Kidney (tissue), 14 donors: ENCODE results near the gene ACBD6. TPM values are rescaled to one million over a fixed set of nuclear protein-coding genes. Genes with fewer than 3 reads are reported as not detected.

ENCODE experiments used
- DNase-seq, 5 donors: peaks; one replicate each; pipeline ENCODE4 v3.0.0-alpha.2; 2013 to 2020
- FAIRE-seq: peaks from 2 replicates; lab custom pipeline; 2012; peaks lifted over from hg19 to GRCh38; lab: Jason Lieb, UNC
- H3K27ac ChIP-seq, 2 donors: one replicate each; pipeline ENCODE4 v1.7.0; 2013; ENCODE audit warnings: low read depth in 2 of 2, low read length in 2 of 2, inconsistent platforms in 1 of 2
- H3K27me3 ChIP-seq: one replicate; pipeline ENCODE4 v1.7.1; 2013; ENCODE audit warnings: low read length, inconsistent platforms; ENCODE audit not compliant: control insufficient read depth, insufficient read depth
- H3K36me3 ChIP-seq, 3 donors: one replicate each; pipeline versions ENCODE4 v1.7.0 to v1.7.1; 2013; ENCODE audit warnings: low read length in 3 of 3, control low read depth in 1 of 3, inconsistent platforms in 1 of 3; ENCODE audit not compliant: insufficient read depth in 3 of 3, control insufficient read depth in 2 of 3
- H3K4me1 ChIP-seq, 3 donors: one replicate each; pipeline versions ENCODE4 v1.7.0 to v1.7.1; 2013; ENCODE audit warnings: low read length in 3 of 3, inconsistent platforms in 1 of 3, low read depth in 1 of 3; ENCODE audit not compliant: control insufficient read depth in 2 of 3, insufficient read depth in 2 of 3
- H3K4me3 ChIP-seq, 3 donors: one replicate each; pipeline versions ENCODE4 v1.7.0 to v1.8.1; 2013; ENCODE audit warnings: low read length in 3 of 3, control low read depth in 1 of 3, inconsistent platforms in 1 of 3
- H3K9ac ChIP-seq, 3 donors: one replicate each; pipeline versions ENCODE4 v1.7.0 to v1.7.1; 2013; ENCODE audit warnings: low read length in 3 of 3, control low read depth in 1 of 3, inconsistent platforms in 1 of 3
- H3K9me3 ChIP-seq, 3 donors: one replicate each; pipeline versions ENCODE4 v1.7.0 to v1.7.1; 2013; ENCODE audit warnings: low read length in 3 of 3, control low read depth in 1 of 3, inconsistent platforms in 1 of 3; ENCODE audit not compliant: control insufficient read depth in 2 of 3, insufficient read depth in 1 of 3
- CTCF ChIP-seq: IDR thresholded peaks from 3 replicates; pipeline ENCODE4 v1.5.1; 2012; ENCODE audit warnings: mild to moderate bottlenecking, moderate library complexity, borderline replicate concordance; ENCODE audit not compliant: insufficient read depth; ENCODE audit errors: extremely low read depth
- intact Hi-C: fragments of 100-400 bp; cut with DNase I; formaldehyde crosslinking; loops from one replicate; pipeline ENCODE4 v1.11.1; 2022
- polyA plus RNA-seq: library from polyadenylated mRNA; stranded (reverse); fragments of 350-450 nt; fragmentation: Illumina TruSeq; extraction: RNeasy Lipid Tissue Mini Kit (QIAGEN cat#74804); gene quantifications from one replicate; pipeline ENCODE4 v1.2.3, GENCODE V29; 2014; ENCODE audit warnings: low read depth, low replicate concordance; ENCODE audit not compliant: insufficient read depth
- total RNA-seq: library from RNA; stranded (reverse); fragmentation: NEBNext Ultra II Directional; extraction: Animal tissue kit (Norgen Biotek cat#: 25700); gene quantifications from one replicate; pipeline ENCODE4 v1.2.1, GENCODE V29; 2021
- donor health status: control.
- donor health status: control.
- donor health status: control.
- donor health status: control.
- donor health status: control.
- donor health status: DM: yes; HTN: yes; CAD: no.
- donor health status: Normal renal cell carcinoma (clear cell type).

The ACBD6 gene
- total and polyA plus RNA-seq, 2 donors from 2014 or later: 30.9 to 36.4 TPM

- Histone ChIP-seq H3K9ac (no peak overlapping the region), H3K4me3 (no peak overlapping the region), H3K27ac (no peak overlapping the region), H3K27me3 (no peaks in the 10 kb centered on the region), H3K4me1 (no peaks in the 10 kb centered on the region), H3K36me3 (no peaks in the 10 kb centered on the region), H3K9me3 (peaks cover 0 to 16% (median 4%) of the 10 kb centered on the region in 3 donors)
- FAIRE-seq (no peak), DNase-seq (no peak)
- intact Hi-C loops: no loop called here
- TF ChIP-seq CTCF: no peak
These were observed 117.2 kb downstream of the ACBD6 start for GRCh38 chr1:180385144-180385543.

- Histone ChIP-seq H3K27me3 (no peaks in the 10 kb centered on the region), H3K9me3 (peaks cover 0 to 21% (median 4%) of the 10 kb centered on the region in 3 donors)
- FAIRE-seq: peak; percentile 23
These were observed 117.9 kb downstream of the ACBD6 start for GRCh38 chr1:180384286-180385005.

DNA sequence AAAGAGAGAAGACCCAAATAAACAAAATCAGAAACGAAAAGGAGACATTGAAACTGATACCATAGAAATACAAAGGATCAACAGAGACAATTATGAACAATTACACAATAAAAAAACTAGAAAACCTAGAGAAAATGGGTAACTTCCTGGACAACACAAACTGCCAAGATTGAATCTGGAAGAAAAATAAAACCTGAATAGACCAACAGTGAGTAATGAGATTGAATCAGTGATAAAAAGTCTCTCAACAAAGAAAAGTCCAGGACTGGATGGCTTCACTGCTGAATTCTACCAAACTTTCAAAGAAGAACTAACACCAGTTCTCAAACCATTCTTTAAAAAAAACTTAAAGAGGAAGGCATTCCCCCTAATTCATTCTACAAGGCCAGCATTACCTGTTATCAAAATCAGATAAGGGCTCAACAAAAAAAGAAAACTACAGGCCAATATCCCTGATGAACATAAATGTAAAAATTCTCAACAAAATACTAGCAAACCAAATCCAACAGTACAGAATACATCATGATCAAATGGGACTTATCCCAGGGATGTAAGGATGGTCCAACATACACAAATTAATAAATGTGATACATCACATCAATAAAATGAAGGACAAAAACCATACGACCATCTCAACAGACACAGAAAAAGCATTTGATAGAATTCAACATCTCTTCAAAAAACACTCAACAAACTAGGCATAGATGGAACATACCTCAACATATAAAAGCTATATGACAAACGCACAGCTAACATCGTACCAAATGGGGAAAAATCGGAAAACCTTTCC is 119.9 kb downstream of the ACBD6 start:
- DNase-seq (no peak), FAIRE-seq (no peak)
- no peaks in the 10 kb centered on the region for H3K36me3 ChIP-seq
- H3K4me1 ChIP-seq: no peaks in the 10 kb centered on the region
- no peak overlapping the region for H3K9ac ChIP-seq
- peaks cover 0 to 21% (median 4%) of the 10 kb centered on the region in 3 donors for H3K9me3 ChIP-seq
- H3K4me3 ChIP-seq: no peak overlapping the region
- H3K27me3 ChIP-seq: no peaks in the 10 kb centered on the region
- H3K27ac ChIP-seq: no peak overlapping the region
- intact Hi-C loops: no loop called here
- no peak for TF ChIP-seq CTCF

More at GRCh38 chr1:180384286-180385005, 117.9 kb downstream of the ACBD6 start:
- no peak for DNase-seq
- no peak for TF ChIP-seq CTCF
- H3K9ac ChIP-seq: no peak overlapping the region
- intact Hi-C loops: no loop called here
- no peaks in the 10 kb centered on the region for H3K36me3 ChIP-seq
- H3K4me1 ChIP-seq: no peaks in the 10 kb centered on the region
- no peak overlapping the region for H3K4me3 ChIP-seq
- no peak overlapping the region for H3K27ac ChIP-seq
